Measurements from ENCODE around the gene NTN3.

NTN3 gene

DNA sequence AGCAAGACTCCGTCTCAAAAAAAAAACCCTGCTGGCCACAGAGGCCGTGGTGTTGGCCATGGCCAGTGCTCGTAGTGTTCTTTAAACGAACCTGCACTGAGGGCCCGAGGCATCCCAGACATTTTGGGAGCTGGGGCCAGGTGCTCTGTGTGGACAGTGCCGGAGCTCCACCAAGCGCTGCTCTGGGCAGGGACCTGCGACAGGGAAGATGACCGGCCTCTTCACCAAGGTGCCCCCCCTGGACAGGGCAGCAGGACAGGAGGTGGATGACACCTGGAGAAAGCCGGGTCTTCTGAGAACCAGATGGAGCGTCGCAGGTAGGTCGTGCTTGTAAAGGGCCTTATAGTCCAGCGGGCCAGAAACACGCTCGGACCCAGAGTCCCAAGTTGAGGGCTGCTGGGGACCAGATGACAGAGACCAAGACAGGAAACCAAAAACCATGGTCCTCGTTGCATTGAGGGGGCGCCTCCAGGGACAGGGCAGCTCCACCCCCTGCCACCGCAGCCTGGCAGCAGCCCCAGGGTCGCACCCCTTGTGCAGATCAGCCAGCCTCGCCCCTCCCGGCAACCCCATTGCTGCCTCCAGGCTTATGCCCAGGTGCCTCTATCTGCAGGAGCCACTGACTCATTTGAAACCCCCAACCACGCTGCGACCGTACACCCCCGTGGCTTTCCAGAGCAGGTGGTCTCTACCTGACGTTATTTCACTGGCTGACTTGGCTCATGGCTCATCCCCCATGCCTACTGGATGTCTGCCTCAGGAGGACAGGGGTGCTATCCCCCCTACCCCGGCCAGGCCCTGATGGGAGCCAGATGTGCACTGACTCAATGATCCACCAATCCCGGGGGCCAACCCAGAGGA lies 4.2 kb upstream of the NTN3 start:
- DNase-seq (ENCODE audit: low spot score), result no peak

- peak; percentile 41 for DNase-seq (ENCODE audit: low spot score)
Observed at GRCh38 chr16:2467528-2468232, 3.4 kb upstream of the NTN3 start.

GRCh38 chr16:2468233-2468724 lies 2.8 kb upstream of the NTN3 start:
- no peak for DNase-seq (ENCODE audit: low spot score)

DNA sequence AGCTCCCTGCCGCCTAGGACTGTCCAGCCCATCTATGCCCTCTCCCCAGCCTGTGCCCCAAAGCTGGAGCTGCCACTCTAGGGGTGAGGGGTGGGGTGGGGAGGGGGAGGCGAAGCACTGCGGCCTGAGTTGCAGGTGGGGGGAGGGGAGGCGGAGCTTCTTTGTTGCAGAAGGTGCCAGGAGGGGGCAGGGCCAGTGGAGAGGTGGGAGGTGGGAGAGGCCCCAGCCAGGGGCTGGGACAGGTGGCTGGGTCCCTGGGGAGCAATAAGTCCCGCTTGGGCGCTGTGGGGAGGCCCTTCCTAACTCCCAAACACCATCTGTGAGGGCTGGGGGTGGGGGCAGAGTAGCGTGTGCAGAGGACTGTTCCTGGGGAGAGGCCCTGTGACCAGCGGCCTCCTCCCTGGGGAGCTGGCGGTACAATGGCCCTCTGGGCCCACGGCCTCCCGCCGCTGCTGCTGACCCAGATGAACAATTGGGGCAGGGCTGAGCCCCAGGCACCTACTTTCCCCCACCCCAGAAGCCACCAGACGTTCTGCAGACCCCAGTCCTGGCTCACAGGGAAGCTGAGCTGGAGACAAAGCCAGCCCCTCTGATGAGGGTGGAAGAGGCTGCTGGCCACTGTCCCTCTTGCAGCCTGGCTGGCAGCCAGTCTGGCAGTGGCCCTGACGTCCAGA lies 2.2 kb upstream of the NTN3 start:
- DNase-seq (ENCODE audit: low spot score), result no peak

DNA sequence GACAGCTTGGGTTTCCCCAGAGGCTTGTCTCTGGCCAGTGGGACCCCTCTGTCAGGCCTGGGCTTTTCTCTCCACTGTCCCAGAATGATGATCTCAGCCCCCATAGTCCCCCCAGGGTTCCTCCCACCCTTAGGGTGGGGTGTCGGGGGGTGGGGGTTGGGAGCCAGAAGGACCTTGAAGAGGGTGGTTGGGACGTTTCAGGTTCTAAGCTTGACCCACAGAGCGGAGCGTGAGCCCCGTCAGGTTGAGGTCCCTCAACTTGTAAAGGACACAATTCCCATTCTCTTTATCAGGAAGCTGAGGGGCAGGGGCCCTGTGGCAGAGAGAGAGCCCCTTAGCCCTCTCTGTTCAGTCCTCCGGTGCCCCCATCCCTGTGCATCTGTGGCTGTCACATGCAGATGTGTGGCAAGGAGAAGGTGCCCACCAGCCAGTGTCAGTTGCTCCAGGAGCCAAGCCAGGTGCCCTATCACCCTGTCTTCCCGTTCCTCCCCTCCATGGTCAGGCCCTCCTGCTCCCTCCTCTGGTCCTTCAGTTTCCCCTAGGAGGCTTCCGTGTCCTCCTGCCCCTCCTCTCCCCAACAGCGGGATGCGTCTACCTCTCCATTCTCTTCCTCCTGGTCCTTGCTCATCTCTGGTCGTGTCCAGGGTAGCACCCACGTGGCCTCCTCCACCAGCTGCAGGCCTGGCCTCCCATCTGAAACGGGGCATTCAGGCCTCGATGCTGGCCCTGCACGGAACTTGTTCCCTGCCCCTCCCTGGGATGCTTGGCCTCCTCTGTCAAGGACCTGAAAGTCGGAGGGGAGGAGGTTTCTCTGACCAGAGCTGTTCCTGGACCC lies 1.5 kb upstream of the NTN3 start:
- no peak for DNase-seq (ENCODE audit: low spot score)

GRCh38 chr16:2470234-2470601 lies 879 bp upstream of the NTN3 start:
- DNase-seq (ENCODE audit: low spot score), result no peak

GRCh38 chr16:2470603-2471015 lies 488 bp upstream of the NTN3 start:
- no peak for DNase-seq (ENCODE audit: low spot score)

DNA sequence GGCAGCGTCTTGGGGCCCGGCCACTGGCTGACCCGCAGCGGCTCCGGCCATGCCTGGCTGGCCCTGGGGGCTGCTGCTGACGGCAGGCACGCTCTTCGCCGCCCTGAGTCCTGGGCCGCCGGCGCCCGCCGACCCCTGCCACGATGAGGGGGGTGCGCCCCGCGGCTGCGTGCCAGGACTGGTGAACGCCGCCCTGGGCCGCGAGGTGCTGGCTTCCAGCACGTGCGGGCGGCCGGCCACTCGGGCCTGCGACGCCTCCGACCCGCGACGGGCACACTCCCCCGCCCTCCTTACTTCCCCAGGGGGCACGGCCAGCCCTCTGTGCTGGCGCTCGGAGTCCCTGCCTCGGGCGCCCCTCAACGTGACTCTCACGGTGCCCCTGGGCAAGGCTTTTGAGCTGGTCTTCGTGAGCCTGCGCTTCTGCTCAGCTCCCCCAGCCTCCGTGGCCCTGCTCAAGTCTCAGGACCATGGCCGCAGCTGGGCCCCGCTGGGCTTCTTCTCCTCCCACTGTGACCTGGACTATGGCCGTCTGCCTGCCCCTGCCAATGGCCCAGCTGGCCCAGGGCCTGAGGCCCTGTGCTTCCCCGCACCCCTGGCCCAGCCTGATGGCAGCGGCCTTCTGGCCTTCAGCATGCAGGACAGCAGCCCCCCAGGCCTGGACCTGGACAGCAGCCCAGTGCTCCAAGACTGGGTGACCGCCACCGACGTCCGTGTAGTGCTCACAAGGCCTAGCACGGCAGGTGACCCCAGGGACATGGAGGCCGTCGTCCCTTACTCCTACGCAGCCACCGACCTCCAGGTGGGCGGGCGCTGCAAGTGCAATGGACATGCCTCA lies 773 bp downstream of the NTN3 start:
- DNase-seq (ENCODE audit: low spot score), result no peak

- DNase-seq (ENCODE audit: low spot score), result no peak
Observed at GRCh38 chr16:2472488-2472864, 1.4 kb downstream of the NTN3 start.

- no peak for DNase-seq (ENCODE audit: low spot score)
Observed at GRCh38 chr16:2472885-2473445, 1.9 kb downstream of the NTN3 start.

DNA sequence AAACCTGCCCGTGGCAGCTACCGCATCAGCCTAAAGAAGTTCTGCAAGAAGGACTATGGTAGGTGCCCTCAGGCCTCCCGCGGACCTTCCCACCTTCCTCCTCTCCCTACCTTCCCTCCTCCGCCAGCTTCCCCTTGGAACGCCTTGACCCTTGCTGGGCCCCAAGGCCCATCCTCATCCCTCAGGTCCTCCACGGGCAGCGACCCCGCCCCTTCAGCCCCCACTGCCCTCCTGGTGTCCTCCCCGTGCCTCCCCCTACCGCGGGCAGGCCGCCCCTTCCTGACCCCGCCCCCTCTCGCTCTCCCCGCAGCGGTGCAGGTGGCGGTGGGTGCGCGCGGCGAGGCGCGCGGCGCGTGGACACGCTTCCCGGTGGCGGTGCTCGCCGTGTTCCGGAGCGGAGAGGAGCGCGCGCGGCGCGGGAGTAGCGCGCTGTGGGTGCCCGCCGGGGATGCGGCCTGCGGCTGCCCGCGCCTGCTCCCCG lies 2.4 kb downstream of the NTN3 start:
- DNase-seq (ENCODE audit: low spot score), result no peak

- DNase-seq (ENCODE audit: low spot score), result peak; percentile 75
Observed at GRCh38 chr16:2473999-2474876, 3.1 kb downstream of the NTN3 start.

DNA sequence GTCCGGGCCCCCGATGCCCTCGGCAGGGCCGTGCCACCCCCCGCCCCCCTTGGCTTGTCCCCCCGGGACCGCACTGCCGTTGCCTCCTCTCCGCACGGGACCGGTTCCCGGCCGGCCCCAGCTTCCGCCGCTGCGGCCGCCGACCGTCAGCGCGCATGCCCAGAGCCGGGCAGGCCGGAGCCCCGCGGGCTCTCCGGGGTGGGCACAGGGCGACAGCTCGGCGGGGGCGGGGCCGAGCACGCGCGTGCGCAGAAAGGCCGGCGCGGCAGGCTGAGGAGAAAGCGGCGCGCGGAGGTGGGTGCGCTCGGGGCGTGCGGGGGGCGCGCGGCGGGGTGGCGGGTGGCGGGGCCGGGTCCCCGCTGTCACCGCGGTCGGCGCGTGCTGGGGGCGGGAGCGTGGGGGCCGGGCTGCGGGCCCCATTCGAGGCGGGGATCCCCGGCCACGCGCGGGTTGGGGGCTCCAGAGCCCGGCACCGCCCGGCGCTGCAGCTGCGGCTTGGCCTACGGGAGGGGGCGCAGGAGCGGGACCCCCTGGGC lies 3.8 kb downstream of the NTN3 start, which contains the start of gene TBC1D24:
Gene TBC1D24, plus strand, starts transcription at position 251 of the 536 bp plus-strand sequence. CDS start 21,022 bp downstream, outside the sequence.
- DNase-seq (ENCODE audit: low spot score), result peak; percentile 82

DNA sequence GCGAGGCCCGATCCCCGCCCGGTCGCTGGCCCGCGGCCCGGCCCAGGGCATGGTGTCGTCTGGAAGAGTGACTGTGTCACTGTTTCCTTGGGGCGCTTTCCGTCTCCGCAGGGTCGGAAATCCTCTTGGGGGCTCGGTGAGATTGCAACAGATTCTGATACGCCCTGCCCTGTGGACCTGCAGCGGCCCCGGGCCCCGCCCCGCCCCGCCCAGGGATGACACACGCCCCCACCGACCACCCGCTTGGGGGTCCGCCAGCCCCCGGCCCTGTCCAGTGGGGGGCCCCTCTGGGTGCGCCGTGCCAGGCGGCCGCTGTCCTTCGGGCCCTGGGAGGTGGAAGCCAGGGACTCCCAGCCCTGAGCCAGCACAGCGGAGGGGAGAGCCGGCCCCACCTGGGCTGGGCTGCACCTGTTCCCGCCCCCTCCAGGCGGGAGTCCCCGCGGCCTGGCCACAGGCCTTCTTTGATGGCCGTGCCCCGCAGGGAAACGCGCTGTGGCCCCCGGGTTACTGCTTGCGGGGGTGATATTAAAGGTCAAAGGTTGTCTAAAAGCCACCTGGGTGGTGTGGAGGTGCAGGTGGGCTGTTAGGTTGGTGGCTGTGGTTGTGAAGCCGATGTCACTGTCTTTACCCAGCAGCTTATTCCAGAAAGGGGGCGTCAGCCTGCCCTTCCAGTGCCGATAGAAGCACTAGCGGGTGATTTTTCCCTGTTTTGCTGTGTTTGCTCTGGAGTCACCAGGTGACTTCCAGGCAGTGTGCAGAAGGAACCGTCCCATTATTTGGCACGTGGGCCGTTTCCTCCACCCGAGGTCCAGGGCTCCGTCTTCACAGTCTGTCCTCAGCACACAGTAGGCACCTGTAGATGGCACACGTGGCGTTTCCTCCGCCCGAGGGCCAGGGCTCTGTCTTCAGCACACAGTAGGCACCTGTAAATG lies 4.6 kb downstream of the NTN3 start:
- DNase-seq (ENCODE audit: low spot score), result no peak

GRCh38 chr16:2476345-2476720 lies 5.2 kb downstream of the NTN3 start:
- DNase-seq (ENCODE audit: low spot score), result no peak

DNA sequence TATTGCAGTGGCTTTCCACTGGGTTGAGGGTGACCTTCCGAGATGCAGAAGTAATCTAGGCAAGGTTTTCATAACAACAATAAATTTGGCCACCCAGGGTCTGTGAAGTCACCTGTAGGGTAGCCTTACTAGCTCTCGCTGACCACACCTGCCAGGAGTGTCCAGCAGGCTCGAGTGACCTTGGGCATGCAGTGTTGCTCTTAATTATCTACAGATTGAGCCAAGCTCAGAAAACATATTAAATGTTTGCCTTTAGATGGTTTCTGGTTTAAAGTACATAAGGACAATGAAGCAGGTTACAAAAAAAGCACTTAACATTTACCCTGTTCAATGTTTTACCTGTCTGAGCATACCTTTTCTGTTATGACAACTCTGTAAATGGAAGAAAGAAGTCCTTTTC lies 5.6 kb downstream of the NTN3 start:
- no peak for DNase-seq (ENCODE audit: low spot score)

GRCh38 chr16:2477327-2477726 lies 6.2 kb downstream of the NTN3 start:
- DNase-seq (ENCODE audit: low spot score), result no peak

- DNase-seq (ENCODE audit: low spot score), result peak; percentile 74
Observed at GRCh38 chr16:2478279-2478678, 7.2 kb downstream of the NTN3 start.

Measured in hematopoietic multipotent progenitor cell treated with erythropoietin and hydrocortisone succinate and interleukin-3 and kit ligand, for 15 days (in vitro differentiated cells).